HEK293T (cell line): ENCODE data around the gene CD151.

Experiments
- BHLHE40 ChIP-seq: fragments of 450-650 bp; IDR thresholded peaks from 2 replicates; pipeline ENCODE4 v1.6.1; 2016; ENCODE audit warnings: mild to moderate bottlenecking, moderate library complexity, borderline replicate concordance
- CTBP1 ChIP-seq: fragments of 450-650 bp; IDR thresholded peaks from 2 replicates; pipeline ENCODE4 v1.6.1; 2016; ENCODE audit warnings: borderline replicate concordance
- ELF4 ChIP-seq: fragments of 450-650 bp; IDR thresholded peaks from 2 replicates; pipeline ENCODE4 v1.6.1; 2017; ENCODE audit warnings: antibody characterized with exemption
- FOXA1 ChIP-seq: fragments of 450-650 bp; IDR thresholded peaks from 2 replicates; pipeline ENCODE4 v1.6.1; 2016; ENCODE audit warnings: mild to moderate bottlenecking
- HDGF ChIP-seq: fragments of 450-650 bp; IDR thresholded peaks from 2 replicates; pipeline ENCODE4 v1.6.1; 2017; ENCODE audit warnings: antibody characterized with exemption, borderline replicate concordance
- NFRKB ChIP-seq: fragments of 450-650 bp; IDR thresholded peaks from 2 replicates; pipeline ENCODE4 v1.6.1; 2016; ENCODE audit warnings: mild to moderate bottlenecking, moderate library complexity
- SUZ12 ChIP-seq: fragments of 450-650 bp; IDR thresholded peaks from 2 replicates; pipeline ENCODE4 v1.6.1; 2016; ENCODE audit warnings: mild to moderate bottlenecking

GRCh38 chr11:865462-866430 is 33.0 kb downstream of the CD151 start:
- TF ChIP-seq HDGF (no peak), ELF4 (no peak), FOXA1 (no peak), NFRKB (no peak), BHLHE40 (no peak), CTBP1 (no peak), SUZ12 (no peak)
